ENCODE measurements around the gene MTHFD1L. TPM values are rescaled to one million over a fixed set of nuclear protein-coding genes. Genes with fewer than 3 reads are reported as not detected.

MTHFD1L gene
- total and polyA plus RNA-seq, 3 donors from 2014 or later, result 23.4 to 35.3 (median 29.5) TPM

- Histone ChIP-seq H3K9me3 (no peaks in the 10 kb centered on the region), H3K4me3 (no peak overlapping the region), H3K27me3 (no peaks in the 10 kb centered on the region), H3K36me3 (ENCODE audit: low read depth, missing control alignments) (no peaks in the 10 kb centered on the region), H3K4me1 (no peaks in the 10 kb centered on the region), H3K27ac (no peak overlapping the region)
- intact Hi-C loops (cut with DNase I; ENCODE audit: low total_unique reads), result no loop called here
- TF ChIP-seq, protein P1, sequence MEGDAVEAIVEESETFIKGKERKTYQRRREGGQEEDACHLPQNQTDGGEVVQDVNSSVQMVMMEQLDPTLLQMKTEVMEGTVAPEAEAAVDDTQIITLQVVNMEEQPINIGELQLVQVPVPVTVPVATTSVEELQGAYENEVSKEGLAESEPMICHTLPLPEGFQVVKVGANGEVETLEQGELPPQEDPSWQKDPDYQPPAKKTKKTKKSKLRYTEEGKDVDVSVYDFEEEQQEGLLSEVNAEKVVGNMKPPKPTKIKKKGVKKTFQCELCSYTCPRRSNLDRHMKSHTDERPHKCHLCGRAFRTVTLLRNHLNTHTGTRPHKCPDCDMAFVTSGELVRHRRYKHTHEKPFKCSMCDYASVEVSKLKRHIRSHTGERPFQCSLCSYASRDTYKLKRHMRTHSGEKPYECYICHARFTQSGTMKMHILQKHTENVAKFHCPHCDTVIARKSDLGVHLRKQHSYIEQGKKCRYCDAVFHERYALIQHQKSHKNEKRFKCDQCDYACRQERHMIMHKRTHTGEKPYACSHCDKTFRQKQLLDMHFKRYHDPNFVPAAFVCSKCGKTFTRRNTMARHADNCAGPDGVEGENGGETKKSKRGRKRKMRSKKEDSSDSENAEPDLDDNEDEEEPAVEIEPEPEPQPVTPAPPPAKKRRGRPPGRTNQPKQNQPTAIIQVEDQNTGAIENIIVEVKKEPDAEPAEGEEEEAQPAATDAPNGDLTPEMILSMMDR (IDR thresholded peaks at IDR 0.05), result no peak
- TF ChIP-seq POLR2A (IDR thresholded peaks at IDR 0.05), result no peak
- WGBS, 2 donors, result 87 to 100% methylated on average over 2 of the region's 2 CpGs
- DNase-seq, result no peak
These were observed 99.3 kb downstream of the MTHFD1L start for GRCh38 chr6:150964765-150965164.

DNA sequence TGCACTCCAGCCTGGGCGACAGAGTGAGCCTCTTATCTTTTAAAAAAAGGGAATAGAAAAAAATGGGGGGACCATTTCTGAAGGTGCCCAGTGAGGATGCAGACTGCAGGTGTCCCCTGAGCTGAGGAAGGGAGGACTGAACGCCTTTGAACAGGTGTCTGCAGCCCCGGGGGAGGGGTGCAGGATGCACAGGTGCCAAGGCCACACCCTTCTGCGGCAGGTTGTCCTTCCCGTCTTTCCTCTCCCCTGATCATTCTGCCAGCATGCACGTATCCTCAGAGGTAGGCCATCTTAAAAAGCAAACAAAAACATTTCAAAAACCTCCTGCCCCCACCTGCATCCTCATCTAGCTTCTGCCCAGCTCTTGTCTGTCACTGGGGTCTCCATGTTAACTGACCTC lies 101.3 kb downstream of the MTHFD1L start:
- H3K36me3 ChIP-seq (ENCODE audit: low read depth, missing control alignments), result no peaks in the 10 kb centered on the region
- H3K27me3 ChIP-seq, result no peaks in the 10 kb centered on the region
- TF ChIP-seq, protein P1 (IDR thresholded peaks at IDR 0.05), result no peak
- no peak for TF ChIP-seq POLR2A (IDR thresholded peaks at IDR 0.05)
- intact Hi-C loops (cut with DNase I; ENCODE audit: low total_unique reads), result no loop called here
- WGBS, 2 donors, result 69 to 82% methylated on average over 6 of the region's 6 CpGs
- no peaks in the 10 kb centered on the region for H3K9me3 ChIP-seq
- no peak for DNase-seq
- H3K27ac ChIP-seq, result no peak overlapping the region
- H3K4me1 ChIP-seq, result no peaks in the 10 kb centered on the region
- no peak overlapping the region for H3K4me3 ChIP-seq

DNA sequence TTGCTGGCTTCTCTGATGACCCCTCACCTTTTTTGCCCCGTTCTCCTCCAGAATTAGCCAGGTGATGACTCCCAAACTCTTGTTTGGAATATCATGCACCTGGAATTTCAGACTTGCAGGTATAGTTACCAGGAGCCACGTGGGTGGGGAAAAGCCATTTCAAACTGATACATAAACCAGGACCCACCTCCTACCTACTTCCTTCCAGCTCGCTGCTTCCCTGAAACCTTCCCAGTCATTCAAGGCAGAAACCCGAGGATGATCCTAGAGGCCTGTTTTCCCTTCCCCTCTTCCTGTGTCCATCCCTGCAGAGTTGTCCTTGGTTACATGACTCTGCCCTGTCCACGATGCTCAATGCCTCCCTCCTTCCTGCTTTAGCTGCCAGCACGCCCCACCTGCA lies 101.9 kb downstream of the MTHFD1L start:
- H3K27ac ChIP-seq, result no peak overlapping the region
- no peaks in the 10 kb centered on the region for H3K9me3 ChIP-seq
- no peaks in the 10 kb centered on the region for H3K4me1 ChIP-seq
- no peaks in the 10 kb centered on the region for H3K36me3 ChIP-seq (ENCODE audit: low read depth, missing control alignments)
- intact Hi-C loops (cut with DNase I; ENCODE audit: low total_unique reads), result no loop called here
- WGBS, 2 donors, result 82 to 91% methylated on average over 6 of the region's 6 CpGs
- H3K27me3 ChIP-seq, result no peaks in the 10 kb centered on the region
- no peak for DNase-seq
- TF ChIP-seq, protein P1 (IDR thresholded peaks at IDR 0.05), result no peak
- TF ChIP-seq POLR2A (IDR thresholded peaks at IDR 0.05), result no peak
- H3K4me3 ChIP-seq, result no peak overlapping the region

DNA sequence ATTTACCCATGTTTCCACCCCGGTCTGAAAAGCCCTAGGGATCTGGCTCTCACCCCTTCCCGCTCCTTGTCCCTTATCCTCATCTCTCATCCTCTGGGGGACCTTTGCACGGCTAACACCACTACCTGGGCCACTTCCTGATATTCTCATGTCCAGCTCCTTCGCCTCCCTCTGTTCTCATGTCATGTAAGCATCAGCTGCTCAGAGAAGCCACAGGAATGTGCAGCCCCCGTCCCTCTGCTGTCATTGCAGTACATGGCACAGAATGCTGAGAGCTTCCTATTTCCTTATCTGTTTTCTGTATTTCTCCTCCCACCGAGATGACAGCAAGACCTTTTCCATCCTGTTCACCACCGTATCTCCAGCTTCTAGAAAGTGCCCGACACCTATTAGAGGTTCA lies 102.4 kb downstream of the MTHFD1L start:
- Histone ChIP-seq H3K36me3 (ENCODE audit: low read depth, missing control alignments) (no peaks in the 10 kb centered on the region), H3K9me3 (no peaks in the 10 kb centered on the region), H3K27ac (no peak overlapping the region), H3K4me3 (no peak overlapping the region), H3K27me3 (no peaks in the 10 kb centered on the region), H3K4me1 (no peaks in the 10 kb centered on the region)
- intact Hi-C loops (cut with DNase I; ENCODE audit: low total_unique reads), result no loop called here
- 64 to 74% methylated on average over 8 of the region's 8 CpGs for WGBS, 2 donors
- TF ChIP-seq POLR2A (IDR thresholded peaks at IDR 0.05), result no peak
- TF ChIP-seq, protein P1 (IDR thresholded peaks at IDR 0.05), result no peak
- no peak for DNase-seq

DNA sequence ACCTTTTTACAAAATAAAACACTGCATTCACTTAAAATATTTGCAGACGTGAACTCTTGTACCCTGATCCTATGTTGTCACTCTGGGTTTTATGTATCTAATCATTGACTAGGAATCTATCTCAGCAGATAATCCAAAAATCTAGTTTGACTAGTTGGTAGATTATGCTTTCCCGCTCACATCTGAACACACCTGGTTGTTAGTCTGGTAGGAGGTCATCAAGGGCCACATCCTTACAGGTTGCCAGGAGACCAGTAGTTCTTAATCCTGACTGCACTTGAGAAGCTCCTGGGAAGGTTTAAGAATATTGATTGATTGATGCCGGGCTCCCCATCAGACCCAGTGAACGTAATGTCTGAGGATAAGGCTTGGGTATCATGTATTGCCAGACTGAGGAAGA lies 104.4 kb downstream of the MTHFD1L start:
- no peak for DNase-seq
- H3K36me3 ChIP-seq (ENCODE audit: low read depth, missing control alignments), result no peaks in the 10 kb centered on the region
- no peak for TF ChIP-seq POLR2A (IDR thresholded peaks at IDR 0.05)
- TF ChIP-seq, protein P1 (IDR thresholded peaks at IDR 0.05), result no peak
- no peaks in the 10 kb centered on the region for H3K4me1 ChIP-seq
- H3K4me3 ChIP-seq, result no peak overlapping the region
- H3K9me3 ChIP-seq, result no peaks in the 10 kb centered on the region
- intact Hi-C loops (cut with DNase I; ENCODE audit: low total_unique reads), result no loop called here
- WGBS, 2 donors, result 96 to 98% methylated on average over 4 of the region's 4 CpGs
- H3K27me3 ChIP-seq, result no peaks in the 10 kb centered on the region
- H3K27ac ChIP-seq, result no peak overlapping the region
